Measurements from ENCODE around the gene PPP2R2D.

DNA sequence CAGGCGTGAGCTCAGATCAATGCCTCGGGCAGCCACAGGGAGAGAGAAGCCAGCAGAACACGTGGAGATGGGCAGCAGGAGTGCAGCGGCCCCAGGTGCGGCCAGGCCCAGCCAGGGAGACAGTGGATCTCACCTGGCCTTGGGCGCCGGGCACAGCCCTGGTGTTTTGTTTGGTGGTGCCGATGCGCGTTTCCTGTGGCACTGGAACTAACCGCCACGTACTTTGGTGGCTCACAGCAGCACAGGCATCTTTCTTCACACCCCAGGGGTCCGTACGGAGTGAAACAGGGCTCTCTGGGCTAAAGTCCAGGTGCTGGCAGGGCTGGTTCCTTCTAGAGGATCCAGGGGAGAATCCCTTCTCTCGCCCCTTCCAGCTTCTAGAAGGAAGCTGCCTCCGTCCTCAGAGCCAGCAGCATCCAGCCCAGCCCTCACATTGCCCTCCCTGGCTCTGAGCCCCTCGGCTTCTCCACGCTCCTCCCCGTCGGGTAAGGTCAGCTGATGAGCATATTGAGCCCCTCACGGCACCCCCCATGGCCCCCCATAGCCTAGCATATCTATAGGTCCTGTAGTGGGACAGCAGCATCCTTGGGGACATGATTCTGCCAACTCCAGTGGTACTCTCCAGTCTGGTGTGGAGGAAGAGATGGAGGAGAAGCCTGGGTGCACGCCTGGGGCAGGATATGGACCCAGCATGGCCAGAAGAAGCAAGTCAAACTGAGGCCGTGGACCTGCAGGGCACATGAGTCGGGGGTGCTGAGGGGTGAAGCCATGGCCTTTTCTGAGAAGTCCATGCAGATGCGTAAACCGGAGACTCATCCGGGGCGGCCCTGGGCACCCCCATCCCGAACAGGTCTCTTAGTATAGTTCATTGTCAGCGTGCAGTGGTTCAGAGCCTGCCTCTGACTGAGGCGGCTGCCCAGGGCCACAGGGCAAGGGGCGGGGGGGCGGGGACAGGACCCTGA is 43.4 kb upstream of the PPP2R2D start:
- TF ChIP-seq, protein P1, sequence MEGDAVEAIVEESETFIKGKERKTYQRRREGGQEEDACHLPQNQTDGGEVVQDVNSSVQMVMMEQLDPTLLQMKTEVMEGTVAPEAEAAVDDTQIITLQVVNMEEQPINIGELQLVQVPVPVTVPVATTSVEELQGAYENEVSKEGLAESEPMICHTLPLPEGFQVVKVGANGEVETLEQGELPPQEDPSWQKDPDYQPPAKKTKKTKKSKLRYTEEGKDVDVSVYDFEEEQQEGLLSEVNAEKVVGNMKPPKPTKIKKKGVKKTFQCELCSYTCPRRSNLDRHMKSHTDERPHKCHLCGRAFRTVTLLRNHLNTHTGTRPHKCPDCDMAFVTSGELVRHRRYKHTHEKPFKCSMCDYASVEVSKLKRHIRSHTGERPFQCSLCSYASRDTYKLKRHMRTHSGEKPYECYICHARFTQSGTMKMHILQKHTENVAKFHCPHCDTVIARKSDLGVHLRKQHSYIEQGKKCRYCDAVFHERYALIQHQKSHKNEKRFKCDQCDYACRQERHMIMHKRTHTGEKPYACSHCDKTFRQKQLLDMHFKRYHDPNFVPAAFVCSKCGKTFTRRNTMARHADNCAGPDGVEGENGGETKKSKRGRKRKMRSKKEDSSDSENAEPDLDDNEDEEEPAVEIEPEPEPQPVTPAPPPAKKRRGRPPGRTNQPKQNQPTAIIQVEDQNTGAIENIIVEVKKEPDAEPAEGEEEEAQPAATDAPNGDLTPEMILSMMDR (IDR thresholded peaks at IDR 0.05) = no peak
- TF ChIP-seq POLR2AphosphoS5 (IDR thresholded peaks at IDR 0.05) = no peak

Data from transverse colon (tissue), 4 donors.